ENCODE data around the gene ZDHHC8. TPM values are rescaled to one million over a fixed set of nuclear protein-coding genes. Genes with fewer than 3 reads are reported as not detected.

The ZDHHC8 gene
- total RNA-seq, 1 donor from 2014 or later = 108 TPM

GRCh38 chr22:20125201-20126174 lies 6.1 kb upstream of the ZDHHC8 start:
- no peak for TF ChIP-seq CTCF (IDR thresholded peaks at IDR 0.05)
- Mint-ChIP-seq H3K27me3 (ENCODE audit: unreplicated experiment) (no peaks in the 10 kb centered on the region), H3K9me3 (ENCODE audit: unreplicated experiment) (no peaks in the 10 kb centered on the region), H3K4me1 (ENCODE audit: unreplicated experiment) (no peaks in the 10 kb centered on the region), H3K4me3 (ENCODE audit: unreplicated experiment) (no peak overlapping the region), H3K36me3 (ENCODE audit: unreplicated experiment) (peaks cover 20% of the 10 kb centered on the region), H3K27ac (ENCODE audit: unreplicated experiment) (no peak overlapping the region)
- DNase-seq (ENCODE audit: extremely low spot score, unreplicated experiment) = no peak

GRCh38 chr22:20126284-20127029 lies 5.1 kb upstream of the ZDHHC8 start:
- H3K27me3 Mint-ChIP-seq (ENCODE audit: unreplicated experiment) = no peaks in the 10 kb centered on the region
- no peak overlapping the region for H3K27ac Mint-ChIP-seq (ENCODE audit: unreplicated experiment)
- peaks cover 20% of the 10 kb centered on the region for H3K36me3 Mint-ChIP-seq (ENCODE audit: unreplicated experiment)
- no peaks in the 10 kb centered on the region for H3K9me3 Mint-ChIP-seq (ENCODE audit: unreplicated experiment)
- no peaks in the 10 kb centered on the region for H3K4me1 Mint-ChIP-seq (ENCODE audit: unreplicated experiment)
- H3K4me3 Mint-ChIP-seq (ENCODE audit: unreplicated experiment) = no peak overlapping the region
- no peak for TF ChIP-seq CTCF (IDR thresholded peaks at IDR 0.05)
- DNase-seq (ENCODE audit: extremely low spot score, unreplicated experiment) = no peak

- H3K9me3 Mint-ChIP-seq (ENCODE audit: unreplicated experiment) = no peaks in the 10 kb centered on the region
- H3K4me1 Mint-ChIP-seq (ENCODE audit: unreplicated experiment) = no peaks in the 10 kb centered on the region
- no peak overlapping the region for H3K27ac Mint-ChIP-seq (ENCODE audit: unreplicated experiment)
- peaks cover 20% of the 10 kb centered on the region for H3K36me3 Mint-ChIP-seq (ENCODE audit: unreplicated experiment)
- no peak for TF ChIP-seq CTCF (IDR thresholded peaks at IDR 0.05)
- H3K27me3 Mint-ChIP-seq (ENCODE audit: unreplicated experiment) = no peaks in the 10 kb centered on the region
- H3K4me3 Mint-ChIP-seq (ENCODE audit: unreplicated experiment) = no peak overlapping the region
- no peak for DNase-seq (ENCODE audit: extremely low spot score, unreplicated experiment)
Observed at GRCh38 chr22:20127318-20127868, 4.2 kb upstream of the ZDHHC8 start.

- Mint-ChIP-seq H3K27ac (ENCODE audit: unreplicated experiment) (no peak overlapping the region), H3K36me3 (ENCODE audit: unreplicated experiment) (peaks cover 20% of the 10 kb centered on the region), H3K4me1 (ENCODE audit: unreplicated experiment) (peaks cover 6% of the 10 kb centered on the region), H3K4me3 (ENCODE audit: unreplicated experiment) (no peak overlapping the region), H3K27me3 (ENCODE audit: unreplicated experiment) (no peaks in the 10 kb centered on the region), H3K9me3 (ENCODE audit: unreplicated experiment) (no peaks in the 10 kb centered on the region)
- DNase-seq (ENCODE audit: extremely low spot score, unreplicated experiment) = no peak
- no peak for TF ChIP-seq CTCF (IDR thresholded peaks at IDR 0.05)
Observed at GRCh38 chr22:20127869-20128618, 3.6 kb upstream of the ZDHHC8 start.
